HG03064 (cell line): Measurements from ENCODE around the gene GADD45GIP1.
A peak's percentile ranks its signal among the peaks of the same experiment; 100 is the strongest.
"Not testable (repeated sequence)": the region's sequence is repeated elsewhere in the genome, so short reads cannot be mapped to it uniquely, and the experiment has no call there.

Experiments
- ATAC-seq: cut with Tn5 transposase; IDR thresholded peaks from one replicate; pipeline ENCODE4 v1.9.1; 2021; ENCODE audit warnings: low read depth; ENCODE audit not compliant: unreplicated experiment

Gene GADD45GIP1

GRCh38 chr19:12944104-12944674 is 12.8 kb downstream of the GADD45GIP1 start:
- no peak for ATAC-seq

GRCh38 chr19:12943437-12944044 is 13.5 kb downstream of the GADD45GIP1 start:
- no peak for ATAC-seq

GRCh38 chr19:12940897-12941296 is 16.1 kb downstream of the GADD45GIP1 start:
- ATAC-seq: no peak

- ATAC-seq: no peak
Observed at GRCh38 chr19:12939975-12940423, 17.0 kb downstream of the GADD45GIP1 start.

GRCh38 chr19:12938779-12939601 is 18.0 kb downstream of the GADD45GIP1 start:
- ATAC-seq: no peak

GRCh38 chr19:12937927-12938778 is 18.9 kb downstream of the GADD45GIP1 start, which contains the start of gene CALR:
Gene CALR, plus strand, starts transcription at chr19:12938609. Its CDS starts 71 bp downstream, at chr19:12938680.
- peak; percentile 74 for ATAC-seq

GRCh38 chr19:12937093-12937926 is 19.7 kb downstream of the GADD45GIP1 start:
- no peak for ATAC-seq

GRCh38 chr19:12936582-12936981 is 20.4 kb downstream of the GADD45GIP1 start:
- no peak for ATAC-seq

- no peak for ATAC-seq
Observed at GRCh38 chr19:12935071-12935470, 22.0 kb downstream of the GADD45GIP1 start.

- no peak for ATAC-seq
Observed at GRCh38 chr19:12933287-12934072, 23.5 kb downstream of the GADD45GIP1 start, which contains the start of gene FARSA. Gene FARSA, minus strand, starts transcription at chr19:12933711. Its CDS starts 15 bp downstream, at chr19:12933696.

- ATAC-seq: no peak
Observed at GRCh38 chr19:12932392-12933286, 24.4 kb downstream of the GADD45GIP1 start.

GRCh38 chr19:12930002-12930645 is 26.9 kb downstream of the GADD45GIP1 start:
- no peak for ATAC-seq

GRCh38 chr19:12924621-12925310 is 32.3 kb downstream of the GADD45GIP1 start:
- no peak for ATAC-seq

- no peak for ATAC-seq
Observed at GRCh38 chr19:12922959-12923358, 34.1 kb downstream of the GADD45GIP1 start.

GRCh38 chr19:12921047-12921446 is 36.0 kb downstream of the GADD45GIP1 start:
- no peak for ATAC-seq

GRCh38 chr19:12918253-12918652 is 38.8 kb downstream of the GADD45GIP1 start:
- ATAC-seq: no peak

- not testable (repeated sequence) for ATAC-seq
Observed at GRCh38 chr19:12915860-12916259, 41.2 kb downstream of the GADD45GIP1 start.
